Breast epithelium (tissue), 4 donors: Measurements from ENCODE around the gene TMX3. TPM values are rescaled to one million over a fixed set of nuclear protein-coding genes. Genes with fewer than 3 reads are reported as not detected.
A peak's percentile ranks its signal among the peaks of the same experiment; 100 is the strongest.

Source experiments
- DNase-seq, 2 donors: peaks; one replicate each; pipeline ENCODE4 v3.0.0-alpha.2; 2019; ENCODE audit warnings: low spot score in 2 of 2
- H3K27ac ChIP-seq, 2 donors: fragments of 200-600 bp; sonication (generic) in 1 of 2; one replicate each; pipeline ENCODE4 v1.5.1; 2016 to 2019; ENCODE audit warnings: mild to moderate bottlenecking in 1 of 2
- H3K27me3 ChIP-seq, 2 donors: fragments of 200-600 bp; sonication (generic) in 1 of 2; one replicate each; pipeline versions ENCODE4 v1.5.1 to v1.6.0; 2017 to 2019; ENCODE audit warnings: control low read depth in 1 of 2, mild to moderate bottlenecking in 1 of 2
- H3K36me3 ChIP-seq: fragments of 200-600 bp; one replicate; pipeline ENCODE4 v1.5.1; 2019
- H3K4me1 ChIP-seq, 2 donors: fragments of 200-600 bp; sonication (generic); one replicate each; pipeline ENCODE4 v1.5.1; 2016 to 2019; ENCODE audit warnings: control low read depth in 1 of 2
- H3K4me3 ChIP-seq, 3 donors: fragments of 200-600 bp; sonication (generic); 1 replicate in 2 of 3; 2 replicates in 1 of 3; pipeline ENCODE4 v1.5.1; 2016 to 2019; ENCODE audit warnings: mild to moderate bottlenecking in 3 of 3, moderate library complexity in 2 of 3
- H3K9me3 ChIP-seq, 2 donors: fragments of 200-600 bp; sonication (generic) in 1 of 2; one replicate each; pipeline ENCODE4 v1.5.1; 2016 to 2019; ENCODE audit warnings: control low read depth in 1 of 2
- POLR2A ChIP-seq: fragments of 450-650 bp; IDR thresholded peaks from one replicate; pipeline ENCODE4 v1.6.1; 2016; ENCODE audit warnings: antibody characterized with exemption, mild to moderate bottlenecking, moderate library complexity
- POLR2AphosphoS5 ChIP-seq, 3 donors: sonication (generic); formaldehyde crosslinking; IDR thresholded peaks; one replicate each; pipeline ENCODE4 v1.6.1; 2017; ENCODE audit warnings: antibody characterized with exemption in 3 of 3
- intact Hi-C: fragments of 100-400 bp; cut with DNase I; formaldehyde crosslinking; loops from one replicate; pipeline ENCODE4 v1.15.1; 2023; ENCODE audit warnings: low total_unique reads
- total RNA-seq, 3 donors: library from RNA; depleted of rRNA; stranded (reverse); fragments of >200 nt; gene quantifications; one replicate each; pipeline ENCODE4 v1.1.0, GENCODE V29; 2016
- TF ChIP-seq, protein P1 (sequence below), 3 donors: fragments of 450-650 bp; IDR thresholded peaks; one replicate each; pipeline ENCODE4 v1.5.1; 2016 to 2017; ENCODE audit warnings: antibody characterized with exemption in 3 of 3, mild to moderate bottlenecking in 3 of 3, moderate library complexity in 3 of 3

The TMX3 gene, protein sequence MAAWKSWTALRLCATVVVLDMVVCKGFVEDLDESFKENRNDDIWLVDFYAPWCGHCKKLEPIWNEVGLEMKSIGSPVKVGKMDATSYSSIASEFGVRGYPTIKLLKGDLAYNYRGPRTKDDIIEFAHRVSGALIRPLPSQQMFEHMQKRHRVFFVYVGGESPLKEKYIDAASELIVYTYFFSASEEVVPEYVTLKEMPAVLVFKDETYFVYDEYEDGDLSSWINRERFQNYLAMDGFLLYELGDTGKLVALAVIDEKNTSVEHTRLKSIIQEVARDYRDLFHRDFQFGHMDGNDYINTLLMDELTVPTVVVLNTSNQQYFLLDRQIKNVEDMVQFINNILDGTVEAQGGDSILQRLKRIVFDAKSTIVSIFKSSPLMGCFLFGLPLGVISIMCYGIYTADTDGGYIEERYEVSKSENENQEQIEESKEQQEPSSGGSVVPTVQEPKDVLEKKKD
- 10 to 100 TPM; 41.0 to 55.3 (median 41.3) TPM for total RNA-seq

DNA sequence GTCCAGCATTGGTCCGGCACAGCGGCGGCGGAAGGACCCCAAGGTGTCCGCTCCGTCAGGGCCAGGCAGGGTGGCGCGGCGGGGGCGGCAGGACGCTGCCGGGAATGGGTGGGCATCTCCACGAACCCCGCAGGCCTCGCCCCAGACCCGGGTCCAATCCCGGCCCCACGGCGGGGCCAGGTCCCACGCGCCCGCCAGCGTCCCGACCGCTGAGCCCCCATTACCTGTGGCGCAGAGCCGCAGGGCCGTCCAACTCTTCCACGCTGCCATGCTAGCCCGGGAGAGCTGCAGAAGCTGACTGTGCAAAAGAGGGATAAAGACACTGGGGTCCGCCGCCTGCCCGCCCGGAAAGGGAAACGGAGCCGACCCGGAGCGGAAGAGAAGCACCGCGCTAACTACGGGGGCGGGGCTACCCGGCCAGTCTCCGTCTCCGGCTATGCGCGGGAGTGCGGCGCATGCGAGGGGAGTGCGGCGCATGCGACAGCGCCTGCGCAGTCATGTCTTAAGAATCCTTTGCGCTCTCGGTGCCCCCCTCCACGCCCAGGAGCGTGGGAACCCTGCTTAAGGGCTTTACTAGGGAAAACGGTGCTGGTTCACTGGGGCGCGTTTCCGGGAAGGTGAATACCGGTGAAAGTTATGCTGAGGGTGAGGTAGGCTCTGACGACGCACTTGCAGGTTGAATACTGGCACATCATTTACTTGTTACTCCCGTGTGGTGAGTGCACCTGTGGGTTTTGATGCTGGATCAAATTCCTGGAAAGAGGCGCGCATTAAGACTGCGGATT lies at the start of gene TMX3:
TSS of gene TMX3 (minus strand) at position 397 of the 785 bp plus-strand sequence. CDS start at position 270, 127 bp downstream.
- intact Hi-C loops = no loop called here
- peak within 1 kb of the TSS; percentile 83 to 96 (median 95) for H3K4me3 ChIP-seq
- no peaks in the 10 kb centered on the region for H3K9me3 ChIP-seq
- H3K36me3 ChIP-seq = no peaks in the 10 kb centered on the region
- TF ChIP-seq POLR2AphosphoS5 (IDR thresholded peaks at IDR 0.05) (peak; percentile 17 to 43 (median 36)), POLR2A (no peak)
- TF ChIP-seq, protein P1, sequence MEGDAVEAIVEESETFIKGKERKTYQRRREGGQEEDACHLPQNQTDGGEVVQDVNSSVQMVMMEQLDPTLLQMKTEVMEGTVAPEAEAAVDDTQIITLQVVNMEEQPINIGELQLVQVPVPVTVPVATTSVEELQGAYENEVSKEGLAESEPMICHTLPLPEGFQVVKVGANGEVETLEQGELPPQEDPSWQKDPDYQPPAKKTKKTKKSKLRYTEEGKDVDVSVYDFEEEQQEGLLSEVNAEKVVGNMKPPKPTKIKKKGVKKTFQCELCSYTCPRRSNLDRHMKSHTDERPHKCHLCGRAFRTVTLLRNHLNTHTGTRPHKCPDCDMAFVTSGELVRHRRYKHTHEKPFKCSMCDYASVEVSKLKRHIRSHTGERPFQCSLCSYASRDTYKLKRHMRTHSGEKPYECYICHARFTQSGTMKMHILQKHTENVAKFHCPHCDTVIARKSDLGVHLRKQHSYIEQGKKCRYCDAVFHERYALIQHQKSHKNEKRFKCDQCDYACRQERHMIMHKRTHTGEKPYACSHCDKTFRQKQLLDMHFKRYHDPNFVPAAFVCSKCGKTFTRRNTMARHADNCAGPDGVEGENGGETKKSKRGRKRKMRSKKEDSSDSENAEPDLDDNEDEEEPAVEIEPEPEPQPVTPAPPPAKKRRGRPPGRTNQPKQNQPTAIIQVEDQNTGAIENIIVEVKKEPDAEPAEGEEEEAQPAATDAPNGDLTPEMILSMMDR (IDR thresholded peaks at IDR 0.05) = no peak
- H3K27ac ChIP-seq = peak within 1 kb of the TSS; percentile 80 to 86
- no peaks in the 10 kb centered on the region for H3K27me3 ChIP-seq
- peak; percentile 71 to 76 for DNase-seq
- peaks cover 0 to 5% of the 10 kb centered on the region in 2 donors for H3K4me1 ChIP-seq

- Histone ChIP-seq H3K4me1 (no peaks in the 10 kb centered on the region), H3K27me3 (no peaks in the 10 kb centered on the region), H3K27ac (no peak overlapping the region), H3K9me3 (peaks cover 4% of the 10 kb centered on the region in 2 donors), H3K4me3 (no peak overlapping the region), H3K36me3 (no peaks in the 10 kb centered on the region)
- no peak for TF ChIP-seq POLR2A
- TF ChIP-seq, protein P1 (IDR thresholded peaks at IDR 0.05) = no peak
- no peak for TF ChIP-seq POLR2AphosphoS5 (IDR thresholded peaks at IDR 0.05)
- DNase-seq = no peak
- intact Hi-C loops = no loop called here
Measured at GRCh38 chr18:68764016-68764415, 49.1 kb upstream of the TMX3 start.

DNA sequence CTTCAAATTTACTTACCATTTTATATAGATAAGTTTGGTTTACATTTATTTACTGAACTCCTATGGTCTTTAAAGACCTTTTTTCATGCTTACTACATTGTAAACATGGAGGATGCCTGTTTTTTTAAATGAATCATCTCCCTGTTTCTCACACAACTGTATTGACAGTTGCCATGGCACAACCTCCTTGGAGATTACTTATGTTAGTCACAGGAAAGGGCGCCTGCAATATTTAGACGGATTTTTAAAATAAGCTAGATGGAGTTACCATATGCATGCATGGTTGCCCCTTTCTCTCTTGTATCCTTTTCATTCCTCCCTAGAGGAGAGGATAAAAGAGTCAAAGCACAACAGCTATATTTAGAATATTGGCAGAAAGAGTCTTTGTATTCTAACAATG lies 48.2 kb upstream of the TMX3 start:
- peaks cover 6 to 8% of the 10 kb centered on the region in 2 donors for H3K9me3 ChIP-seq
- no peaks in the 10 kb centered on the region for H3K36me3 ChIP-seq
- intact Hi-C loops = no loop called here
- no peaks in the 10 kb centered on the region for H3K27me3 ChIP-seq
- no peak for TF ChIP-seq POLR2A
- TF ChIP-seq, protein P1 (IDR thresholded peaks at IDR 0.05) = no peak
- no peak for TF ChIP-seq POLR2AphosphoS5 (IDR thresholded peaks at IDR 0.05)
- H3K27ac ChIP-seq = no peak overlapping the region
- H3K4me3 ChIP-seq = no peak overlapping the region
- no peak for DNase-seq
- H3K4me1 ChIP-seq = no peaks in the 10 kb centered on the region

DNA sequence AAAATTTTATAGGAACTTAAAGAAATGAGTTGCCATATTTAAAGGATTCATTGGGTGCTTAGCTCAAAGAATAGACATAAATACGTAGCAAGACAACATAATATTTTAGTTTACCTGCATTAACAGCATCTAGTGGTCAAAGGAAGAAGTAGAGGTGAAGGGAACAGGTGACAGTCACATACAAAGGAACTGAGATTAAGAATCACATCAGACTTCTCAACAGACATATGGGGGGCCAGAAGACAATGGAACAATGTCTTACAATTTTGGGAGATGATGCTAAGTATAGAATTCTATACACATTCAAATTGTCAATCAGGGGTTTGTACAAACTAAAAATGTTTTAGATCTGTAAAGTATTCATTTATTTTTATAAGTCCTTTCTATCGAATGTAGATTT lies 44.4 kb upstream of the TMX3 start:
- H3K4me3 ChIP-seq = no peak overlapping the region
- no peaks in the 10 kb centered on the region for H3K4me1 ChIP-seq
- no peaks in the 10 kb centered on the region for H3K36me3 ChIP-seq
- no peak overlapping the region for H3K27ac ChIP-seq
- DNase-seq = no peak
- no peak for TF ChIP-seq POLR2AphosphoS5 (IDR thresholded peaks at IDR 0.05)
- TF ChIP-seq, protein P1 (IDR thresholded peaks at IDR 0.05) = no peak
- TF ChIP-seq POLR2A = no peak
- no peaks in the 10 kb centered on the region for H3K27me3 ChIP-seq
- peaks cover 6 to 8% of the 10 kb centered on the region in 2 donors for H3K9me3 ChIP-seq
- intact Hi-C loops = no loop called here
